HepG2 (cell line): Measurements from ENCODE around the gene COLEC12. TPM values are rescaled to one million over a fixed set of nuclear protein-coding genes. Genes with fewer than 3 reads are reported as not detected.

ENCODE experiments used
- KDM6A ChIP-seq: IDR thresholded peaks from 2 replicates; pipeline ENCODE4 v1.6.1; 2016; ENCODE audit warnings: low read depth
- KLF13 ChIP-seq: sonication (generic); formaldehyde crosslinking; IDR thresholded peaks from 2 replicates; pipeline ENCODE4 v1.4.0; 2020; ENCODE audit warnings: mild to moderate bottlenecking, missing genetic modification reagents
- KMT2B ChIP-seq: IDR thresholded peaks from 2 replicates; pipeline ENCODE4 v1.6.1; 2016; ENCODE audit warnings: missing genetic modification reagents, missing compliant biosample characterization
- NCOA1 ChIP-seq: sonication (generic); formaldehyde crosslinking; IDR thresholded peaks from 2 replicates; pipeline ENCODE4 v1.9.0; 2021; ENCODE audit warnings: missing genetic modification reagents
- PCBP2 ChIP-seq: fragments of 200-400 bp; formaldehyde crosslinking; optimal IDR thresholded peaks from 2 replicates; pipeline ENCODE3; 2018; ENCODE audit warnings: low read length, low read depth; ENCODE audit not compliant: poor library complexity, severe bottlenecking
- POLR2A ChIP-seq, 2 experiments: IDR thresholded peaks; 2 replicates each; pipeline ENCODE4 v1.6.1; 2011; ENCODE audit warnings: low read depth in 2 of 2, low read length in 2 of 2, mild to moderate bottlenecking in 1 of 2, moderate library complexity in 1 of 2; ENCODE audit not compliant: insufficient read depth in 1 of 2
- RBAK ChIP-seq: sonication (generic); formaldehyde crosslinking; IDR thresholded peaks from 2 replicates; pipeline ENCODE4 v1.5.1; 2020; ENCODE audit warnings: mild to moderate bottlenecking, missing genetic modification reagents
- ZFP41 ChIP-seq: sonication (generic); formaldehyde crosslinking; IDR thresholded peaks from 2 replicates; pipeline ENCODE4 v1.4.0; 2020; ENCODE audit warnings: mild to moderate bottlenecking, missing genetic modification reagents, borderline replicate concordance
- ZNF547 ChIP-seq: sonication (generic); formaldehyde crosslinking; IDR thresholded peaks from 2 replicates; pipeline ENCODE4 v1.5.1; 2020; ENCODE audit warnings: mild to moderate bottlenecking, missing genetic modification reagents
- ZNF761 ChIP-seq: sonication (generic); formaldehyde crosslinking; conservative IDR thresholded peaks from 2 replicates; pipeline ENCODE4 v1.4.0; 2020; ENCODE audit warnings: mild to moderate bottlenecking, missing genetic modification reagents
- polyA plus RNA-seq, 8 experiments: library from polyadenylated mRNA; depleted of rRNA in 3 of 8; stranded (reverse) in 7 of 8; unstranded in 1 of 8; fragments of >200 nt; fragmentation: Illumina TruSeq in 4 of 8; extraction: Trizol in 4 of 8; gene quantifications; 2 replicates each; pipeline versions ENCODE4 v1.2.1 to v1.2.3, GENCODE V29; 2011 to 2016; ENCODE audit warnings: low read depth in 4 of 8, missing spikeins in 1 of 8, mixed read lengths in 1 of 8; ENCODE audit not compliant: insufficient read depth in 1 of 8
- total RNA-seq, 5 experiments: library from RNA; depleted of rRNA; stranded (reverse); fragments of >200 nt; fragmentation: Illumina TruSeq; extraction: Trizol; gene quantifications; 2 replicates each; pipeline ENCODE4 v1.2.3, GENCODE V29; 2016; ENCODE audit warnings: low read depth in 1 of 5
- TF ChIP-seq, protein P1 (sequence below): sonication (generic); formaldehyde crosslinking; IDR thresholded peaks from 2 replicates; pipeline ENCODE4 v1.4.0; 2020; ENCODE audit warnings: missing genetic modification reagents, mild to moderate bottlenecking, borderline replicate concordance
- TF ChIP-seq, protein P2 (sequence below): sonication (generic); formaldehyde crosslinking; IDR thresholded peaks from 2 replicates; pipeline ENCODE4 v1.5.0; 2020; ENCODE audit warnings: missing genetic modification reagents
- TF ChIP-seq, protein P3 (sequence below), 2 experiments: sonication (generic) in 1 of 2; formaldehyde crosslinking in 1 of 2; IDR thresholded peaks; 2 replicates each; pipeline versions ENCODE4 v1.6.1 to v1.9.0; 2014 to 2022; ENCODE audit warnings: antibody characterized with exemption in 1 of 2, borderline replicate concordance in 1 of 2, inconsistent platforms in 1 of 2, low read depth in 1 of 2, missing genetic modification reagents in 1 of 2

COLEC12 gene
- total and polyA plus RNA-seq, 2 of the 13 experiments (the other 11 are each of a cell fraction or from before 2014, with no cell fraction given): 0.02 to 0.11 TPM

DNA sequence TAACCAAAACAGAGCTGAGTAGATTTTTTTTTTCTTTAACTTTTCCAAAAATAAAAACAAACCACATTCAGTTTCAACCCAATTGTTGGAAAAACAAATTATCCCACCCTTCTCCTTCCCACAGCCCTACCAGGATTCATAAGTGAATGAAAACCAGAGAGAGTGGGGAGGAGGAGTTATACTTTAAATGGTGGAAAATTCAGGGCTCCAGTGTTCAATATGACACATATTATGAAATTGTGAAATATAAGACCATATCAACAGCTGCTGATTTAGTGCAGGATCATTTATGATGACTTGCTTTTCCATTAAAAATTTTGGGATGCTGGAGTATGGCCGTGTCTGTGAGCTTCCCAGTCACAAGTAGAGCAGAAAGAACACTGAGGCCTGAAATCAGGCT lies 26.7 kb downstream of the COLEC12 start (continued):
- TF ChIP-seq, protein P1, sequence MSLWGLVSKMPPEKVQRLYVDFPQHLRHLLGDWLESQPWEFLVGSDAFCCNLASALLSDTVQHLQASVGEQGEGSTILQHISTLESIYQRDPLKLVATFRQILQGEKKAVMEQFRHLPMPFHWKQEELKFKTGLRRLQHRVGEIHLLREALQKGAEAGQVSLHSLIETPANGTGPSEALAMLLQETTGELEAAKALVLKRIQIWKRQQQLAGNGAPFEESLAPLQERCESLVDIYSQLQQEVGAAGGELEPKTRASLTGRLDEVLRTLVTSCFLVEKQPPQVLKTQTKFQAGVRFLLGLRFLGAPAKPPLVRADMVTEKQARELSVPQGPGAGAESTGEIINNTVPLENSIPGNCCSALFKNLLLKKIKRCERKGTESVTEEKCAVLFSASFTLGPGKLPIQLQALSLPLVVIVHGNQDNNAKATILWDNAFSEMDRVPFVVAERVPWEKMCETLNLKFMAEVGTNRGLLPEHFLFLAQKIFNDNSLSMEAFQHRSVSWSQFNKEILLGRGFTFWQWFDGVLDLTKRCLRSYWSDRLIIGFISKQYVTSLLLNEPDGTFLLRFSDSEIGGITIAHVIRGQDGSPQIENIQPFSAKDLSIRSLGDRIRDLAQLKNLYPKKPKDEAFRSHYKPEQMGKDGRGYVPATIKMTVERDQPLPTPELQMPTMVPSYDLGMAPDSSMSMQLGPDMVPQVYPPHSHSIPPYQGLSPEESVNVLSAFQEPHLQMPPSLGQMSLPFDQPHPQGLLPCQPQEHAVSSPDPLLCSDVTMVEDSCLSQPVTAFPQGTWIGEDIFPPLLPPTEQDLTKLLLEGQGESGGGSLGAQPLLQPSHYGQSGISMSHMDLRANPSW (CRISPR knock-in tag): no peak
- TF ChIP-seq, protein P2, sequence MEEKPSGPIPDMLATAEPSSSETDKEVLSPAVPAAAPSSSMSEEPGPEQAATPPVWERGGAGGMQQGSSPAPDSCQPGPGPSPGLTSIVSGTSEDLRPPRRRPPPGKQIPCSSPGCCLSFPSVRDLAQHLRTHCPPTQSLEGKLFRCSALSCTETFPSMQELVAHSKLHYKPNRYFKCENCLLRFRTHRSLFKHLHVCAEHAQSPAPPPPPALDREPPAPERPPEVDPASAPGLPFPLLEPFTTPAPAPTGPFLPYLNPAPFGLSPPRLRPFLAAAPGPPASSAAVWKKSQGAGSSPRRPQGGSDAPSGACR: no peak
- TF ChIP-seq NCOA1 (CRISPR knock-in tag) (no peak), ZFP41 (no peak), KDM6A (no peak), ZNF547 (CRISPR knock-in tag) (no peak), KLF13 (no peak), PCBP2 (no peak), KMT2B (CRISPR knock-in tag) (no peak), POLR2A (IDR thresholded peaks at IDR 0.05; ENCODE audit: insufficient read depth in 1 of 2, low read depth in 2 of 2, low read length in 2 of 2) (no peak), ZNF761 (CRISPR knock-in tag) (no peak), RBAK (no peak)
- TF ChIP-seq, protein P3, sequence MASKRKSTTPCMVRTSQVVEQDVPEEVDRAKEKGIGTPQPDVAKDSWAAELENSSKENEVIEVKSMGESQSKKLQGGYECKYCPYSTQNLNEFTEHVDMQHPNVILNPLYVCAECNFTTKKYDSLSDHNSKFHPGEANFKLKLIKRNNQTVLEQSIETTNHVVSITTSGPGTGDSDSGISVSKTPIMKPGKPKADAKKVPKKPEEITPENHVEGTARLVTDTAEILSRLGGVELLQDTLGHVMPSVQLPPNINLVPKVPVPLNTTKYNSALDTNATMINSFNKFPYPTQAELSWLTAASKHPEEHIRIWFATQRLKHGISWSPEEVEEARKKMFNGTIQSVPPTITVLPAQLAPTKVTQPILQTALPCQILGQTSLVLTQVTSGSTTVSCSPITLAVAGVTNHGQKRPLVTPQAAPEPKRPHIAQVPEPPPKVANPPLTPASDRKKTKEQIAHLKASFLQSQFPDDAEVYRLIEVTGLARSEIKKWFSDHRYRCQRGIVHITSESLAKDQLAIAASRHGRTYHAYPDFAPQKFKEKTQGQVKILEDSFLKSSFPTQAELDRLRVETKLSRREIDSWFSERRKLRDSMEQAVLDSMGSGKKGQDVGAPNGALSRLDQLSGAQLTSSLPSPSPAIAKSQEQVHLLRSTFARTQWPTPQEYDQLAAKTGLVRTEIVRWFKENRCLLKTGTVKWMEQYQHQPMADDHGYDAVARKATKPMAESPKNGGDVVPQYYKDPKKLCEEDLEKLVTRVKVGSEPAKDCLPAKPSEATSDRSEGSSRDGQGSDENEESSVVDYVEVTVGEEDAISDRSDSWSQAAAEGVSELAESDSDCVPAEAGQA (IDR thresholded peaks at IDR 0.05; ENCODE audit: low read depth): no peak
- TF ChIP-seq, protein P3 (CRISPR knock-in tag; IDR thresholded peaks at IDR 0.05; ENCODE audit: borderline replicate concordance): no peak
